CD4-positive, alpha-beta T cell treated with Interleukin-6 at 100 ng/mL for 8 hours (primary cell): ENCODE data around the gene XDH.
A peak's percentile ranks its signal among the peaks of the same experiment; 100 is the strongest.

Experiments used
- DNase-seq: peaks from one replicate; pipeline ENCODE4 v3.0.0-alpha.2; 2020; ENCODE audit warnings: mixed read lengths, low spot score

The XDH gene

DNA sequence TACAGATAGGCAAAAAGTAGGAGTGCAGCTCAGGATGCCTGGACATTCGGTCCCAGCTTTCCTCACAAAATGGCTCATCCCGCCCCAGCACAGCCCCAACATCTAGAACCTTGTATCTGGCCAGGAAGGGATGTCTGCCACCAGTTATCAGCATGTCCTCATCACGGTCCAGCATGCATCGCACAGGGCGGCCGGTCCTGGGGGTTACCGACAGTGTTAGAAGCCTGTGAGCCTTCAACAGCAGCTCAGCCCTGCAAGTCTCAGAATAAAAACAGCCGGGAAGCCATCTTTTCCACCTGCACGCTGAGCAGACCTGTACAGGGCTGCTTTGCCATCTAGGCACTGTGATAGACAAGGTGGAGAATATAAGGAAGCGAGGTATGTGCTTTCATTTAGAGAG is 49.2 kb downstream of the XDH start:
- no peak for DNase-seq

DNA sequence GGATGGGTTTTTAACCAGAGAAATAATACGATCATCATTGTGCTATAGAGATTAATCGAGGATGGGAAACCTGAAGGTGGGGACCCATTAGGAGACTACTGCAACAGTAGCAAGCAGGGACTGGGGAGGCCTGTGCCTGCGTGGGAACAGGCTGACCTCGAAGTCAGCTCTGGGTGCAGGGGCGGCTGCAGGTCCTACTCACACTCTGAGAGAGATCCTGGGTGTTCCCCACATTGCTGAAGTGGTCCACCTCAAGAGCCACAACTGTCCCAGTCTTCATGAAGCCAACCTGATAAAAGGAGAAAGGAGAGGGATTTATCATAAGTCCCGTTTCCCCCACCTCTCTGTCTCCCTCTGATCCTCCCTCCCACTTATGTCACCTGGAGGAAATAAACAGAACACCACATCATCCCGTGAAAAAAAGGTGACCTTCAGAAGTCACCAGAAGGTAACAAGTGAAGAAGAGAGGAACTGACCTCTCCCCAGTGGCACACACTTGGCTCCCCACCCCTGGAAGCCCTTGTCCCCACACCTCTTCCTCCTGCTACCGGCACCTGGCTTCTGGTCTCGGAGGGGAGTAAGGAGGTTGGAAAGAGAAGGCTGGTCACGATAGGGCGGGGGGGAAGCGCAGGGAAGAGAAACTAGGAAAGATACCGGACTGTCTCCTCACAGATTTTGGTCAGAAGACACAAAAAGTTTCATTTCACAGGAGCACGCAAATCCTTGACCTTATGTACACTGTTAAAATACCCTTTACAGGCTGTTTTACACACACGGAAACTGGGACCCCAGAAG is 50.4 kb downstream of the XDH start:
- no peak for DNase-seq

DNA sequence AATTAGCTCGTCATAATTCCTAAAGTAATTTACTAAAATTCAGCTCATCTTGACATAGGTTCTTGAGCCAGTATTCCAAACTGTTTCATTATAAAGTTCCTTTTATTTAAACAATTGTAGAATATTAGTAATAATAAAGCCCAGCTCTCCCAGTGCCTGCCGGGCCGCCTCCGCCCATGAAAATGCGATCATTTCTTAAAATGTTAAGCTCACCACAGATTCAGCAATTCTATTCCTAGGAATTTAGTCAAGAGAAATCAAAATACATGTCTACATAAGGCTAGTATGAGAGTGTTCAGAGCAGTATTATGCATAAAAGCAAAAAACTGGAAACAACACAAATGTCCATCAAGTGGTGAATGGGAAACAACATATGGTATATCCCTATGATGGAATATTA is 52.0 kb downstream of the XDH start:
- no peak for DNase-seq

DNA sequence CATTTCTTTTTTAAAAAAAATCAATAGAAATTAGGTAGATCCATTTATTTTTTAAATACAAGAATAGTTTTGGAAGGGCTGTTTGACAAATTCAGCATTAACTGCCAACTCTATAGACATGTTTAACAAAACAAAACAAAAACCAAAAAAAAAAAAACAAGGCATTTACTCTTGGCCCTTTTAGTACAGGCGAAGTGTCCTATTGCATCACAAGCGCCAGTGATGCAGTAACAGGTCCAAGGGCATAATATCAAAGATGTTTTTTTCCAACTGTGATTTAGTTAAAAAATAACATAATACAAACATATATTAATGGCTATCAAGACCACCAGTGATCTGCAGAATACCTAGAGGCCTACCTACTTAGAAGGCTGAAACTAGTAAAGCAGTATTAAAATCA is 55.3 kb downstream of the XDH start:
- no peak for DNase-seq

DNA sequence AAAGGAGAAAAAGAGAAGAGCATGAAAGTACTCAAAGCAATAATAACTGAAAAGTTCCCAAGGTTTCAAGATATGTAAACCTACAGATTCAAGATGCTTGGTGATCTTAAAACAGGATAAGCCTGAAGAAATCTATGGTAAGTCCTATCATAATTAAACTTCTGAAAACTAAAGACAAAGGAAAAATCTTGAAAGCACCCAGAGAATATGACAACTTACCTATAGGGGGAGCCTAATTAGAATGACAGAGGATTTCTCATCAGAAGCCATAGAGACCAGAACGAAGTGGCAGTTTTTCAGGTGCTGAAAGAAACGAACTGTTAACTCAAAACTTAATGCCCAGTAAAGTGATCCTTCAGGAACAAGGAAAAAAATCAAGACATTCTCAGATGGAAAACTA is 59.7 kb downstream of the XDH start:
- no peak for DNase-seq

DNA sequence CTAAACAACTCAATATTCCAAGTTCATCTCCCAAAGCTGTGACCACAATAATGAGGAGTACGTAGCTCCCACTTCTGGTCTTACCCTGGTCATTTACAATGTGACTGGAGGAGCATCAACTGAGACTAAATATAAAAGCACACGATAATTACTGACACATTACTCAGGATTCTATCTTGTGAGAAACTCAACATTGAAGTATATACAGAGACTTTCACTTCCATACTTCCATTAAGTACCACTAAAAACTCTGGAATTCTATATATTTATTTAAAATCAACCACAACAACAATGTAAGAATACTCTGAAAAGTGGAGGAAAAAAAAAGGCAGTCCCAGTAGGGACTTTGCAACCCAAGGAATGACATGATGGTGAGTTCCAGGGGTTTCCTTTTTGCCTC is 61.4 kb downstream of the XDH start:
- DNase-seq = no peak

DNA sequence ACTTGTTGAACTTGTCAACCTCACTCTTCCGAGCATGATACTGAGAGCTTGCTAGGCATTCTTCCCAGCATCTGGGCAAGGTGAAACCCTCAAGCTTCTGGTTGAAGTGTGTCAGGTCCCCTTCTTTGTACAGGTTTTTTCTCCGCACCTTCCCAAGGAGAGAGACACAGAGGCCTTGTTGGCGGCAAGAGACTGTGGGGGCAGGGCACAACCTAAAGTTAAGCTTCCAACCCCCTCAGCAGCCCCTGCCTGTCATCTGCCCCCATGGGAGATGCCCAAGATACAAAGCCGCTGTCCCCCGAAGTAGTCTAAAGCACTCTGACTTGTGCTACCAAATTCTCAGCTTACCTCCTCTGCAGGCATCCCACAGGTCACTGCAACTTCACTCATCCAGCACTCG is 64.9 kb downstream of the XDH start:
- no peak for DNase-seq

DNA sequence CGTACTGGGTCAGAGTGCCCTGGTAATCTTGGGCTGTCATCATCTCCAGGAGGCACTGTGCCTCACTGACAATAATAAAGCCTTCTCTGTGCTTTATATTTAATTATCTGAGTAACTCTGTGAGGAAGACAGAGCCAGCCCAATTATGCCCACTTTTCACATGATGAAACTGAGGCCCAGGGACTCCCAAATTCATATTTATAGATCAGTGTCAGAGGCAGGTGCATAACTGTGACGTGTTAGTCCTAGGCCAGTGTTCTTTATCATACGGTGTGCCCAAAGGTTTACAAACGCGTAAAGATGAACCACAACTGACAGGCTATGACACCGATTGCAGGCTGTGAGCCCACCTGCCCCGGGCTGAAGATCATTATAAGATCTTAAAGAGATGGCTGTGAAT is 65.4 kb downstream of the XDH start:
- DNase-seq = no peak

DNA sequence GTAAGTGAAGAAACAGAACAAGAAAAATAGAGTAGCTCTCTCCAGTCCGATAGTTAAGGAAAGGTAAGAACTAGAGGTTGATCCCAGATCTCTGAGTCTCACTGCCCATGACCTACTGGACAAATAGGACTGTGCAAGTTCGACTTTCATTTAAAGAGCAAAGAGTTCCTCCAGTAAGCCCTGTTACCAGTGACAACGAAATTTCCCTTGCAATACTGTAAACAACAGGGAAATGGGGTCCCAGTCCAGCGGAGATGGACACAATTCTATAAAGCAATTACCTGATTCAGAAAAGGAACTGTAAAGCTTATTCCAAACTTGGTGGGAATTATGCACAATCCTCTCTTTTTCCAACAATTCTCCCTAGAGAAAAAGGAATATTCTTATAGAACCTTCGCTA is 65.9 kb downstream of the XDH start:
- DNase-seq = no peak

DNA sequence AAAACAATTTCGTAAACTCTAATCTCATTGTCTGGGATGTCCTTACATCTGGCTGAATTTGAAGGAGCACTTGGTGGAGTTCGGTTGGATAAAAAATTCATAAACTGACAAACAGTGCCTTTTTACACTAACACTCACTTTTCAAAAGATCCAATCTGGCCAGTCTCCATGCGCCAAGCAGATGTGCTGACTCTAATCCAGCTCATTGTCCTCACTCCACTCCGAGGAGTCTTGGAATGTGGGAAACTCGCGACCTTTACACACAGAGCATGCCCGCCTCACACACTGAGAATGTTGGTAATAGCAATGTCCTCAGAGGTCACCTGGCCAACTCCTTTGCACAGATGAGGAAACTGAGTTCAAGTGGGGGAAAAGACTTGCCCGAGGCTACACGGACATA is 66.8 kb downstream of the XDH start:
- DNase-seq = no peak

DNA sequence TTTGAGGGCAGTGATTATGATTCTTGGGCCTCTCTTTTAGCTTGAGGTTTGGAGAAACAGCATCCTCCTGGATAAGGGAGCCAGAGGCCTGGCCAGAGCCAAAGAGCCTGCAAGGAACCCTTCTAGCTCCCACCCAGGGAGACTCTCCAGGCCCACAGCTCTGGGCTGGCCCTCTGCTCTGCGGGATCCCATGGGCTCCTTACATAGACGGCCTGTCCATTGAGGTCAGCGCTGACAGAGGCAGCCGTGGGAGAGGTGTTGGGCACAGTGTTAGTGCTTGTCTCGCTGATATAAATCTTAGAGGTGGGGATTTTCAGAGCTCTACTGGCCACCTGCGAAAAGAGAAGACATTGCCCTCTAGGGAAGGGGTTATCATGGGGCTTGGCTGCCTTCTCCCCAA is 67.2 kb downstream of the XDH start:
- DNase-seq = no peak

DNA sequence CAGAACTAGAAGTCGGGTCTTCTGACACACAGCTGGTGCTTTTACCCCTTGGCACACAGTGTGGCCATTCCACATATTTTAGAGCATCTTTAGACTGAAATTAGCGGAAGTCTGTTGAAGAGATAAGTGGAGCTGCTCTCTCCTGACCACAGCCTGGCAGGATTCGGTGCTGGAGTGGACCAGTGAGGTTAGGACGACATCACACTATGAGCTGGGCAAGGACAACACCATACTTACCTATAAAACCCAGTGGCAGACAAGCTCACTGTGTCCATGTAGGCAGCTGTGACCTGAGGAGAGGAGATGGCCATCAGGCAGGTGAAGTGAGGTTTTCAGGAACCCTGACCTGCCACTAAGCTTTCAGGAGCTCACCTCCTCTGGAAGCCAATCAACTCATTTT is 70.1 kb downstream of the XDH start:
- no peak for DNase-seq

DNA sequence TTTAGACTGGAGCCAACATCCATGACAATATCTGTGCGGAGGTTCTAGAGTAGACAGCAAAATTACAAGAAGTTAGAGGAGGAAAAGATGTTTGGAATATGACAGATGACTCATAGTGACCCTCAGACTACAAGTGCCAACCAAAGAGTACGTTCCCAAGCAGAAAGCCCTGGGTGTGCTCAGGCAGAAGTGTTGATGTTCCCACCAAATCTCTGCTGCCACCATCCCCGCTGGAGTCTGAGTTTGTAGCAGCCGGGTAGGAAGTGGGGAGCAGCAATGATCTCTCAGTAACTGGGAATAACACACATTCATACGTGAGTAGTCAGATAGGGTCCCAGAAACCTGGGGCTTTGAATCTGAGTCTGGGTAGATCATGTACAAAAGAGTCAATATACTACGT is 73.2 kb downstream of the XDH start:
- no peak for DNase-seq

DNA sequence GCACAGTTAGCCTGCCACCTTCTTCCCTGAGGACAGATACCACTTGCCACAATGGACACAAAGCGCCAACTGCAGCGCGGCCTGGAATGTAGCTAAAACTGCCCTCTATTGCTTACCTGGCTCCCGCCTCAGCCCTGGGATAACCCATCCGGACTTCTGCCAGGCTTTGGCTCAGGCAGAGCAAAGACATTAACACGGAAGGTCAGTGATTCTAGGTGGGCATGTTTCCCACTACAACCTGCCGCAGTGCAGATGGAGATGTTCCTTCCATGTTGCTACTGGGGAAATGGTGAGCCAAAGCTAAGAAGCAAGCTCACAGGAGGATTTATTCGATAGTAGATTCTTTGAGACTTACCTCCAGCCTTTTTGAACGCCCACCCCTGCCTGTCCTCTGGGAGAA is 74.8 kb downstream of the XDH start:
- DNase-seq = no peak

DNA sequence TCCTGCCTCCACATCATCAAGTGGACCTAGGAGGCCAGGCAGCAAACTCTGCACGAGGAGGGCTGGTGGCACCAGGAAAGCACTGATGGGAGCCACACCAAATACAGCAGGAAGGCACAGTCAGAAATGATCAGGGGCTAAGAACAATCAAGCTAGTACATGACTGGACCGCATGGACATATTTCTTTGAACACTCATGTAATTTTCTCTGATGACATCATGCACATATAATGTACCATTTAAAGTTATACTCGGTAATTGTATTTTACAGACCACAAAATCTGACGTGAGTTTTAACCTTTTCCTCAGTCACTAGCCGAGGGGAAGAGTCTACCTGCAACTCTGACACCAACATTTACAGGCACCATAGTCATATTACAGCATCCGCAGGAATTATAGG is 76.7 kb downstream of the XDH start:
- DNase-seq = no peak

DNA sequence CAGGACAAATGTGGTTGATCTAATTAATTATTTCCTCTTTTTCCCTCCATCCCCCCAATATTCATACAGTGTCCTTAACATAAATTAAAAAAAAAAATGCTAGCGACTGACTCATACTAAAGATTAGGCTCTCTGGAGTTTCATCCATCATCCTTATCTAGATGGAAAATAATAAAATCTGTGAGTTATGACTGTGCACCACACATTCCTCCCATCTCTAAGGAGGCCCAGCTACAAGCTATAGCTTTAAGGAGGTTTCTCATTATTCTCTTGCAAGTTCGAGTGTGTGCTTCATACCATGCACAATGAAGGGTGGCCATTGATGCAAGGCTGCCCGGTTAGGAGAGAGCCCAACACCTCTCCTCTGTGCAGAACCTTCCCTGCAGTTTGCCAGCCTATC is 77.3 kb downstream of the XDH start:
- DNase-seq = no peak

DNA sequence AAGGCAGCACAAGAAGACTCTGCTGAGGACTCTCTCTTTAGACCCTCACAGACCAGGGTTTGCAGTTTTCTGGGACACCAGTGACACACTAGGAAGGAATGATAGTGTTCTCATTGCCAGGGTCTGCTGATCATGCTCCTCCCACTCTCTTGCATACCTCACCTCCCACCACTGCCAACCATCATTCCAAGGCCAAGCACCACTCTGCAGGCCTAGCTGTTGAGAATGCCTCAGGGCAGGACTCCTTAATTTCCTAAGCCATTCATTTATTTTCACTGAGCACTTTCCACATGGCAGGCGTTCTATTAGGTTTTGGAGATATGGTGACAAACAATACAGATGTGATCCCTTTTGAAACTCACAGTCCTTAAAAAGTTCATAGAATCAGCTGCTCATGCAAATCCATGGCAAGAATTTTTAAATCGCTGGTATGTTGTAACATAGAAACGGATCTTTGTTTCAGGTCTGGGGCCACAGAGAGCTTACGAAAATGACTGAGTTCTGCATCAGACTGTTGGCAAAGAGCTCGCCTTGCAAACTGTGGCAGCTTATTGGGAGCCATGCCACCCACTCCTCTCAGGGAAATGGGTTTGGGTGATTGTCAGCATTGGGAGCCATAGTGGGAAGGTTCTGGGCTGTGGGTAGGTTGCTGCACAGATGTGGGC is 78.5 kb downstream of the XDH start:
- no peak for DNase-seq

DNA sequence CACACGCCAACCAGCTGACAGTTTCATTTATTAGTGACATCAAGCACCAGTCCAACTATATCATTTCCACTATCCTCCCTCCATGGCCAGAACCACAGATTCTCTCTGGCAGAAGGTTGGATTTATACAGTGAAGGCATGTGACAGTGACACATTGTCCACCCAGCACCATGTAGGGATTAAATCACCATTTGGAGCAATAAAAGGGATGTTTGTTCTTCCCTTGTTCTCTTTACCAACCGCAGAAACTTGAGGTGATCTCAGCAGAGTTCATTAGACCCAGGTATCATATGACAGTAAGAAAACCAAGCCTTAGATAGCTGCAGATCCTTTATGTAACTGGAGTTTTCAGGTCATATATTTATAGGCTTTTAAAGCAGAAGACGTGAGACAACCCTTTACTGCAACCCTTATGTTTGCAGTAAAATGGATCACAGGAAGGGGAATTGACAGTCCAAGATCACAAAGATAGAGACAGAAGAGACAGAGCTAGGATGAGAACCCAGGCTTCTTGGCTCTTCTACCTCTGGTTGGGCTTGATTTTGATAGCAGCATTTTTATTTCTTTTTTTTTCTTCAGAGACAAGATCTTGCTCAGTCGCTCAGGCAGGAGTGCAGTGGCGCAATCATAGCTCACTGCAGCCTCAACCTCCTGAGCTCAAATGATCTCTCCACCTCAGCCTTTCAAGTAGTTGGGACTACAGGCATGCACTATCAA is 80.1 kb downstream of the XDH start:
- no peak for DNase-seq

DNA sequence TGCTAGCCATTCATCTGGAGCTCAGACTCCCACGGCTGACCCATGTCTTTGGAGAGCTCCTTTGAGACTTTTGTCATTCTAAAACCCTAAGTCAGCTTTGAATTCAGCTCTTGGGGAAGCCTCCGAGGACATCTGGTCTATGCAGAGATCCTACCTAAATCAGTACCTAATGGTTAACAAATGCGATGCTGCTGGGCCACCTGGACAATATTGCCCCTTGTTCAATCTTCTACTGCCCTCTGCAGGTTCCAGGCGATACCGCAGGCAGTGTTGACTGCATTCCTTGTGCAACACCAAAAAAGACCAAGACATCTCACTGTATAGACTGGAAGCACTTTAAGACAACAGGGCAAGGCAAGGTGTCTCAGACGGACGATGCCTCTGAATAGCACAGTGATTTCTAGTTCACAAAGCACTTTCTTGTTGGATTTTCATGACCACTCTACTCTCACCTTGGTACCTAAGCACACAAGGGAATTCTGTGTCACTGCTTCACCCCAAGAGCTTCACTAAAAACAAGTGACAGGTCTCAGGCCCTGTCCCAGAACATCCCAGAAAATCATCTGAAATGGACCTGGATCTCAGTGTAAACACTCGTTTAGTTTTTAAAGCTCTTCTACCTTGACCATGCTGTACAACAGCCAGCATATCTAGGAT is 80.9 kb downstream of the XDH start:
- peak; percentile 70 for DNase-seq

DNA sequence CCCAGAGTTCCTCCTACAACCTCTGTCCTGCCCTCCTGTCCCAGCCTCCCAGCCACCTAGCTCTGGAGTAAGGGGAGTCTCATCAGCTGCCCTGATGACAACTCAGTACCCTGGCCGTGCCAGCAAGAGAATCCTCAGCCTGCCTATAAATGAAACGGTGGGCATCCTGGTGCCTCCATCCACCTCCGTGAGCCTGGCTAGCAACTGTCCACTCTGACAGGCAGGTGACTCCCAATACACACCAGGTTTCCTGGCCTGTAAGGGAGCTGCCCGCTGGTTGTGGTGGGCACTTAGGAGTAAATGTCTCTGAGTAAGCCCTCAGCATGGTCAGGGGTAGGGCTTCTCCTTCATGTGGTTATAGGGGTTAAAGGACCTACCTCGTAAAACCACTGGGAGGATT is 81.5 kb downstream of the XDH start:
- DNase-seq = no peak

DNA sequence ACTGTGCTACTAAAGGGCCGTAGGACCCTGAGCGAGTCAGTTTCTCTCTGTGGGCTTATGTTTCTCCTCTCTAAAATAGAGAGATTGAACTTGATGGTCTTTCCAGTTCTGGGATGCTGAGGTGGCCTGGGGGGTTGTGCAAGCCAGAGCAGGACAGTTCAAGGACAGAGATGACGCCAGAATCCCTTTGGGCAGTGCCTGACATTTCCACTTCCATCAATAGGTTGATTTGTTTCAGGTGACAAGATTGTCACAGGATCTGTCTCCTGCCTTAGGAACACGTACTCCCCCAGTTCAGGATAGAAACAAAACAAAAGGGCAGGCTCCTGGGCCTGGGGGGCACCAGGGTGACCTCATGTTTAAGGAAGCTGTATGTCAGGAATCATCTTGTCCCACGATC is 82.0 kb downstream of the XDH start:
- no peak for DNase-seq

DNA sequence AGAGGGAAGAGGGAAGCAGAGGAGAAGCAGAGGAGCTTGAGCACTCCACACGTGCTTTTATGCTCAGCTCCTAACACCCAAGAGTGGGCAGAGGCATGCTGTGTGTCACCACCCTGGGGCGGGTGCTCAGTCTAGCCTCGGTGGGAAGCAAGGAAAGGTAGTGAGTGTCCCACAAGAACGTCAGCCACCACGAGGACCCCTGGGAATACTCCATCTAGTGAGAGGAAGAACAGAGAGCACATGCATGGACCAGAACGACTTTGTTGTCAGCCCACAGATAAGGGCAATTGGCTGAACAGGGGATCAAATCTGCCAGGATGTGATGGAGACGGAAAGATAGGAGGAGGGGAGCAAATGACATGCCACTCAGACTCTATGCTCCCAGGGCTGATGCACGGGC is 83.4 kb downstream of the XDH start:
- no peak for DNase-seq

DNA sequence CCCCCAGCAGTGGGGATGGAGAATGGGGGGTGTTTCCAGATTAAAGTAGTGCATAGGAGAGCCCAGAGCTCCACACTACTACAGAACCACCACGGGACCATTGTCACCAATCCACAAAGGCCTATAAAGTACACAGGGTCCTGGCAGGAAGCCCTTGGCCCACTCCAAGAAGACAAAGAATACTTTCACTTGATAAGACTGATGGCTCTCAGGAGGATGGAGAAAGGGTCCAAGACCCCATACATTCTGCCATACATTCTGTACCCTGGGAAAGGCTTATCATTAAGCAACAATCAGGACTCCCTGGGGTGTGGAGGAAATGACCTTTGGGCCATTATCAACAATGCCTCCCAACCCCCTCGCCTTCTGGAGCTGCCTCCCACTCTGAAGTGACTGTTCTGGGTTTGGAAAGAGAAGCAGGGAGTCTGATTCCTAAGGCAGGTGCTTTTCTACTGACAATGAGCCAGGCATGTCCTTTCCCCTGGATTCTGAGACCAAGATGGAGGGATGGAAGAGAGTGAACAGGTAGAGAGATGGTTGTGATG is 85.4 kb downstream of the XDH start:
- DNase-seq = no peak
